Panc1 (cell line): ENCODE measurements around the gene CCL16. TPM values are rescaled to one million over a fixed set of nuclear protein-coding genes. Genes with fewer than 3 reads are reported as not detected.

Source experiments
- ATAC-seq: fragments of 200-7000 bp; cut with Tn5 transposase; 2 replicates; pipeline ENCODE4 v1.9.1; 2020; ENCODE audit warnings: mild to moderate bottlenecking, moderate library complexity
- BruUV-seq: library from RNA; stranded (reverse); fragments of 400-500 nt; replicated peaks from 2 replicates; lab custom pipeline; 2021; lab: Mats Ljungman, UMichigan
- CTCF ChIA-PET: fragments of 300-600 bp; sonication (Branson Sonifier 250); formaldehyde crosslinking; loops from one replicate; lab custom pipeline; 2022; ENCODE audit warnings: antibody characterized with exemption; lab: Charles Lee
- POLR2A ChIA-PET: fragments of 300-600 bp; sonication (Branson Sonifier 250); formaldehyde crosslinking; loops from one replicate; lab custom pipeline; 2022; ENCODE audit warnings: antibody characterized with exemption; lab: Charles Lee
- DNase-seq: peaks from one replicate; pipeline ENCODE4 v3.0.0-alpha.2; 2010; ENCODE audit warnings: low read depth, low spot score
- H3K27ac ChIP-seq: 2 replicates; pipeline ENCODE4 v1.5.1; 2011; ENCODE audit warnings: mild to moderate bottlenecking, low read length, inconsistent platforms
- H3K27me3 ChIP-seq: fragments of 200-500 bp; sonication (Bioruptor generic); 2 replicates; pipeline ENCODE4 v1.6.0; 2014; ENCODE audit warnings: low read length, inconsistent platforms; ENCODE audit not compliant: control insufficient read depth, insufficient read depth
- H3K36me3 ChIP-seq: fragments of 200-500 bp; sonication (Bioruptor generic); 2 replicates; pipeline ENCODE4 v1.5.1; 2014; ENCODE audit warnings: inconsistent platforms, mild to moderate bottlenecking, low read length, moderate library complexity; ENCODE audit not compliant: control insufficient read depth, insufficient read depth
- H3K4me1 ChIP-seq: 2 replicates; pipeline ENCODE4 v1.5.1; 2011; ENCODE audit warnings: inconsistent platforms, mild to moderate bottlenecking, low read length, moderate library complexity; ENCODE audit not compliant: control insufficient read depth, insufficient read depth
- H3K4me3 ChIP-seq, 2 experiments: 2 replicates each; pipeline ENCODE4 v1.5.1; 2011 to 2012; ENCODE audit warnings: low read depth in 2 of 2, low read length in 2 of 2, mild to moderate bottlenecking in 2 of 2, inconsistent platforms in 1 of 2, moderate library complexity in 1 of 2
- H3K9me3 ChIP-seq: fragments of 200-500 bp; sonication (Bioruptor generic); 2 replicates; pipeline ENCODE4 v1.5.1; 2014; ENCODE audit warnings: low read depth, mild to moderate bottlenecking, inconsistent platforms, low read length, moderate library complexity; ENCODE audit not compliant: control insufficient read depth, insufficient read depth
- POLR2AphosphoS5 ChIP-seq: IDR thresholded peaks from 2 replicates; pipeline ENCODE4 v1.6.1; 2012; ENCODE audit warnings: mild to moderate bottlenecking, low read depth, low read length, moderate library complexity
- SIN3A ChIP-seq: IDR thresholded peaks from 2 replicates; pipeline ENCODE4 v1.6.1; 2012; ENCODE audit warnings: low read depth, mild to moderate bottlenecking, low read length, moderate library complexity, borderline replicate concordance; ENCODE audit not compliant: insufficient read depth
- TCF7L2 ChIP-seq: IDR thresholded peaks from 2 replicates; pipeline ENCODE4 v1.6.1; 2011; ENCODE audit warnings: mild to moderate bottlenecking, low read depth, low read length, inconsistent platforms
- in situ Hi-C: cut with HindIII; loops from 2 replicates; pipeline ENCODE4 v1.10.0; 2016; ENCODE audit warnings: low sequenced_read_pairs, low pct_unique_long_range_greater_than_20kb
- intact Hi-C: fragments of 100-400 bp; cut with micrococcal nuclease; formaldehyde crosslinking; loops from one replicate; pipeline ENCODE4 v1.10.0; 2022; ENCODE audit not compliant: unreplicated experiment
- total RNA-seq: library from RNA; stranded (reverse); gene quantifications from one replicate; pipeline ENCODE4 v1.2.1, GENCODE V29; 2021; ENCODE audit not compliant: unreplicated experiment
- TF ChIP-seq, protein P1 (sequence below): fragments of 450-650 bp; IDR thresholded peaks from 2 replicates; pipeline ENCODE4 v1.5.1; 2017; ENCODE audit warnings: mild to moderate bottlenecking
- TF ChIP-seq, protein P2 (sequence below), 2 experiments: IDR thresholded peaks; 2 replicates each; pipeline ENCODE4 v1.6.1; 2011 to 2012; ENCODE audit warnings: low read depth in 2 of 2, control low read depth in 1 of 2, low read length in 1 of 2, mild to moderate bottlenecking in 1 of 2, moderate library complexity in 1 of 2; ENCODE audit not compliant: insufficient read depth in 1 of 2

Gene CCL16
- total RNA-seq, 1 experiment from 2014 or later, result not detected

DNA sequence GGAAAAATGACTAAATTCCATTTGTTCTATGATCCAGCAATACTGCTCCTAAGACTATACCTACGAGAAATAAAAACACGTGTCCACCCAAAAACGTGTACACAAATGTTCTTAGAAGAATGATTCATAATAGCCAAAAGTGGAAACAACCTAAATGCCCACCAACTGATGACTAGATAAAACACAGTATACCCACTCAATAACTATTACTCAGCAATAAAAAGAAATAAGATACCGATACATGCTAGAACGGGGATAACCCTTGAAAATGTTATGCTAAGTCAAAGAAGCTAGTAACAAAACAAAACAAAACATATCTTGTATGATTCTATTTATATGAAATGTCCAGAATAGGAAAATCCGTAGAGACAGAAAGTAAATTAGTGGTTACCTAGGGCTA is 17.6 kb downstream of the CCL16 start:
- no peaks in the 10 kb centered on the region for H3K36me3 ChIP-seq
- H3K4me3 ChIP-seq, result no peak overlapping the region
- no peak for ATAC-seq
- H3K27ac ChIP-seq, result no peak overlapping the region
- ChIA-PET POLR2A (no interaction called here), CTCF (no interaction called here)
- H3K9me3 ChIP-seq, result no peaks in the 10 kb centered on the region
- intact Hi-C loops, result no loop called here
- in situ Hi-C loops, result no loop called here
- no TSS peak for BruUV-seq
- TF ChIP-seq TCF7L2, result no peak
- no peak for TF ChIP-seq POLR2AphosphoS5
- TF ChIP-seq, protein P1, sequence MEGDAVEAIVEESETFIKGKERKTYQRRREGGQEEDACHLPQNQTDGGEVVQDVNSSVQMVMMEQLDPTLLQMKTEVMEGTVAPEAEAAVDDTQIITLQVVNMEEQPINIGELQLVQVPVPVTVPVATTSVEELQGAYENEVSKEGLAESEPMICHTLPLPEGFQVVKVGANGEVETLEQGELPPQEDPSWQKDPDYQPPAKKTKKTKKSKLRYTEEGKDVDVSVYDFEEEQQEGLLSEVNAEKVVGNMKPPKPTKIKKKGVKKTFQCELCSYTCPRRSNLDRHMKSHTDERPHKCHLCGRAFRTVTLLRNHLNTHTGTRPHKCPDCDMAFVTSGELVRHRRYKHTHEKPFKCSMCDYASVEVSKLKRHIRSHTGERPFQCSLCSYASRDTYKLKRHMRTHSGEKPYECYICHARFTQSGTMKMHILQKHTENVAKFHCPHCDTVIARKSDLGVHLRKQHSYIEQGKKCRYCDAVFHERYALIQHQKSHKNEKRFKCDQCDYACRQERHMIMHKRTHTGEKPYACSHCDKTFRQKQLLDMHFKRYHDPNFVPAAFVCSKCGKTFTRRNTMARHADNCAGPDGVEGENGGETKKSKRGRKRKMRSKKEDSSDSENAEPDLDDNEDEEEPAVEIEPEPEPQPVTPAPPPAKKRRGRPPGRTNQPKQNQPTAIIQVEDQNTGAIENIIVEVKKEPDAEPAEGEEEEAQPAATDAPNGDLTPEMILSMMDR, result no peak
- TF ChIP-seq, protein P2, sequence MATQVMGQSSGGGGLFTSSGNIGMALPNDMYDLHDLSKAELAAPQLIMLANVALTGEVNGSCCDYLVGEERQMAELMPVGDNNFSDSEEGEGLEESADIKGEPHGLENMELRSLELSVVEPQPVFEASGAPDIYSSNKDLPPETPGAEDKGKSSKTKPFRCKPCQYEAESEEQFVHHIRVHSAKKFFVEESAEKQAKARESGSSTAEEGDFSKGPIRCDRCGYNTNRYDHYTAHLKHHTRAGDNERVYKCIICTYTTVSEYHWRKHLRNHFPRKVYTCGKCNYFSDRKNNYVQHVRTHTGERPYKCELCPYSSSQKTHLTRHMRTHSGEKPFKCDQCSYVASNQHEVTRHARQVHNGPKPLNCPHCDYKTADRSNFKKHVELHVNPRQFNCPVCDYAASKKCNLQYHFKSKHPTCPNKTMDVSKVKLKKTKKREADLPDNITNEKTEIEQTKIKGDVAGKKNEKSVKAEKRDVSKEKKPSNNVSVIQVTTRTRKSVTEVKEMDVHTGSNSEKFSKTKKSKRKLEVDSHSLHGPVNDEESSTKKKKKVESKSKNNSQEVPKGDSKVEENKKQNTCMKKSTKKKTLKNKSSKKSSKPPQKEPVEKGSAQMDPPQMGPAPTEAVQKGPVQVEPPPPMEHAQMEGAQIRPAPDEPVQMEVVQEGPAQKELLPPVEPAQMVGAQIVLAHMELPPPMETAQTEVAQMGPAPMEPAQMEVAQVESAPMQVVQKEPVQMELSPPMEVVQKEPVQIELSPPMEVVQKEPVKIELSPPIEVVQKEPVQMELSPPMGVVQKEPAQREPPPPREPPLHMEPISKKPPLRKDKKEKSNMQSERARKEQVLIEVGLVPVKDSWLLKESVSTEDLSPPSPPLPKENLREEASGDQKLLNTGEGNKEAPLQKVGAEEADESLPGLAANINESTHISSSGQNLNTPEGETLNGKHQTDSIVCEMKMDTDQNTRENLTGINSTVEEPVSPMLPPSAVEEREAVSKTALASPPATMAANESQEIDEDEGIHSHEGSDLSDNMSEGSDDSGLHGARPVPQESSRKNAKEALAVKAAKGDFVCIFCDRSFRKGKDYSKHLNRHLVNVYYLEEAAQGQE (IDR thresholded peaks at IDR 0.05; ENCODE audit: insufficient read depth in 1 of 2, low read depth in 2 of 2, low read length in 1 of 2), result no peak
- TF ChIP-seq SIN3A, result no peak
- H3K27me3 ChIP-seq, result peaks cover 17% of the 10 kb centered on the region
- H3K4me1 ChIP-seq, result no peaks in the 10 kb centered on the region
- no peak for DNase-seq

DNA sequence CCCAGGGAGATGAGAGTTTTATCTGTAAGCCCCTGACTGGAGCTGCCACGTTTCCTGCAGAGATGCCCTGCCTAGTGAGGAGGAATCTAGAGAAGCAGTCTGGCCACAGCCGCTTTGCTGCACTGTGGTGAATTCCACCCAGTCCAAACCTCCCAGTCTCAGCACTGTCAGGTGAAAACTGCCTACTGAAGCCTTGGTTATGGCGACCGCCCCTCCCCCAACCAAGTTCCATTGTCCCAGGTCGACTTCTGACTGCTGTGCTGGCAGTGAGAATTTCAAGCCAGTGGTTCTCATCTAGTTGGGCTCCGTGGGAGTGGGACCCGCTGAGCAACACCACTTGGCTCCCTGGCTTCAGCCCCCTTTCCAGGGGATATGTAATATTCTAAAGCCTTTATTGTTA is 27.6 kb downstream of the CCL16 start:
- no peaks in the 10 kb centered on the region for H3K27me3 ChIP-seq
- no peaks in the 10 kb centered on the region for H3K36me3 ChIP-seq
- no peak for ATAC-seq
- BruUV-seq, result no TSS peak
- H3K4me1 ChIP-seq, result no peaks in the 10 kb centered on the region
- POLR2A ChIA-PET, result no interaction called here
- intact Hi-C loops, result no loop called here
- no peak for DNase-seq
- TF ChIP-seq SIN3A (no peak), TCF7L2 (no peak), POLR2AphosphoS5 (no peak)
- TF ChIP-seq, protein P1, result no peak
- TF ChIP-seq, protein P2 (IDR thresholded peaks at IDR 0.05; ENCODE audit: insufficient read depth in 1 of 2, low read depth in 2 of 2, low read length in 1 of 2), result no peak
- H3K4me3 ChIP-seq, result no peak overlapping the region
- in situ Hi-C loops, result no loop called here
- CTCF ChIA-PET, result no interaction called here
- H3K27ac ChIP-seq, result no peak overlapping the region
- H3K9me3 ChIP-seq, result no peaks in the 10 kb centered on the region
